HepG2 (cell line): ENCODE measurements around the gene BLVRA. TPM values are rescaled to one million over a fixed set of nuclear protein-coding genes. Genes with fewer than 3 reads are reported as not detected.

Experiments
- CCDC6 ChIP-seq: sonication (generic); formaldehyde crosslinking; IDR thresholded peaks from 2 replicates; pipeline ENCODE4 v1.8.1; 2022; ENCODE audit warnings: mild to moderate bottlenecking, missing genetic modification reagents, moderate library complexity
- EED ChIP-seq: sonication (generic); formaldehyde crosslinking; IDR thresholded peaks from 2 replicates; pipeline ENCODE4 v1.5.0; 2020; ENCODE audit warnings: mild to moderate bottlenecking, missing genetic modification reagents
- ETS1 ChIP-seq: sonication (generic); formaldehyde crosslinking; IDR thresholded peaks from 2 replicates; pipeline ENCODE4 v1.4.0; 2020; ENCODE audit warnings: missing genetic modification reagents
- FOSL2 ChIP-seq: sonication (generic); formaldehyde crosslinking; IDR thresholded peaks from 2 replicates; pipeline ENCODE4 v1.4.0; 2020; ENCODE audit warnings: missing genetic modification reagents
- FUBP1 ChIP-seq: sonication (generic); formaldehyde crosslinking; IDR thresholded peaks from 2 replicates; pipeline ENCODE4 v1.5.1; 2020; ENCODE audit warnings: missing genetic modification reagents, mild to moderate bottlenecking, borderline replicate concordance
- MLLT10 ChIP-seq: sonication (generic); formaldehyde crosslinking; IDR thresholded peaks from 2 replicates; pipeline ENCODE4 v1.4.0; 2020; ENCODE audit warnings: missing genetic modification reagents
- NPAS2 ChIP-seq: sonication (generic); formaldehyde crosslinking; IDR thresholded peaks from 2 replicates; pipeline ENCODE4 v1.8.0; 2022; ENCODE audit warnings: mild to moderate bottlenecking, missing genetic modification reagents, borderline replicate concordance
- SATB2 ChIP-seq: sonication (generic); formaldehyde crosslinking; IDR thresholded peaks from 2 replicates; pipeline ENCODE4 v1.5.0; 2020; ENCODE audit warnings: missing genetic modification reagents
- SNAPC5 ChIP-seq: sonication (generic); formaldehyde crosslinking; IDR thresholded peaks from 2 replicates; pipeline ENCODE4 v1.8.1; 2023; ENCODE audit warnings: mild to moderate bottlenecking, missing genetic modification reagents, borderline replicate concordance
- ZNF570 ChIP-seq: sonication (generic); formaldehyde crosslinking; IDR thresholded peaks from 2 replicates; pipeline ENCODE4 v1.4.0; 2020; ENCODE audit warnings: mild to moderate bottlenecking, missing genetic modification reagents, borderline replicate concordance
- ZNF7 ChIP-seq: IDR thresholded peaks from 2 replicates; pipeline ENCODE4 v1.6.1; 2016; ENCODE audit warnings: missing biosample characterization, missing genetic modification reagents
- ZSCAN20 ChIP-seq: sonication (generic); formaldehyde crosslinking; IDR thresholded peaks from 2 replicates; pipeline ENCODE4 v1.4.0; 2020; ENCODE audit warnings: missing genetic modification reagents, mild to moderate bottlenecking, borderline replicate concordance
- polyA plus RNA-seq, 8 experiments: library from polyadenylated mRNA; depleted of rRNA in 3 of 8; stranded (reverse) in 7 of 8; unstranded in 1 of 8; fragments of >200 nt; fragmentation: Illumina TruSeq in 4 of 8; extraction: Trizol in 4 of 8; gene quantifications; 2 replicates each; pipeline versions ENCODE4 v1.2.1 to v1.2.3, GENCODE V29; 2011 to 2016; ENCODE audit warnings: low read depth in 4 of 8, missing spikeins in 1 of 8, mixed read lengths in 1 of 8; ENCODE audit not compliant: insufficient read depth in 1 of 8
- total RNA-seq, 5 experiments: library from RNA; depleted of rRNA; stranded (reverse); fragments of >200 nt; fragmentation: Illumina TruSeq; extraction: Trizol; gene quantifications; 2 replicates each; pipeline ENCODE4 v1.2.3, GENCODE V29; 2016; ENCODE audit warnings: low read depth in 1 of 5
- TF ChIP-seq, protein P1 (sequence below): IDR thresholded peaks from 2 replicates; pipeline ENCODE4 v1.6.1; 2016
- TF ChIP-seq, protein P2 (sequence below): sonication (generic); formaldehyde crosslinking; IDR thresholded peaks from one replicate; pipeline ENCODE4 v1.5.1; 2020; ENCODE audit warnings: mild to moderate bottlenecking, missing genetic modification reagents; ENCODE audit errors: not compliant biosample characterization
- TF ChIP-seq, protein P3 (sequence below): sonication (generic); formaldehyde crosslinking; IDR thresholded peaks from 2 replicates; pipeline ENCODE4 v1.4.0; 2020; ENCODE audit warnings: low read depth, mild to moderate bottlenecking, missing genetic modification reagents

BLVRA gene
- total and polyA plus RNA-seq, 2 of the 13 experiments (the other 11 are each of a cell fraction or from before 2014, with no cell fraction given): 39.2 to 64.2 TPM

DNA sequence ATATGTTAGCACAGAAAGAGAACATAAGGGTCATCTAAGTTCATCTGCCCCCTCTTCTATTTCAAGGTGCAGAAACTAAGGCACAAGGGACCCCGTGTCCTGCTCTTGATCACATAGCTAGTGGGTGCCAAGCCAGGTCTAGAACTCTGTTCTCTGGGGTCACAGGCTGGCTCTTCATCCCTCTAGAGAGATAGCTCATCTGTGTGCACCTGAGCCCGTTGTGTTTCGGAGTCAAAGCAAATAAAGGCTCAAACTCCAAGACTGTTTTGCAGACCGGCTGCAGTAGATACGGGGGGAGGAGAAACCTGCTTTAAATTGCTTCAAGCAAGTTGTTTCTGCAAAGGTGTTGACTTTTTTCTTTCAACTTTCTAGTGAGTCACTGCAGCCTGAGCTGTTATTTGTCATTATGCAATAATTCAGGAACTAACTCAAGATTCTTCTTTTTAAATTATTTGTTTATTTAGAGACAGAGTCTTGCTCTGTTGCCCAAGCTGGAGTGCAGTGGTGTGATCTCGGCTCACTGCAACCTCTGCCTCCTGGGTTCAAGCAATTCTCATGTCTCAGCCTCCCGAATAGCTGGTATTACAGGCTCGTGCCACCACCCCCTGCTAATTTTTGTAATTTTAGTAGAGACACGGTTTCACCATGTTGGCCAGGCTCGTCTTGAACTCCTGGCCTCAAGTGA, 6.5 kb downstream of the BLVRA start (continued):
- TF ChIP-seq NPAS2: no peak
- TF ChIP-seq SATB2 (CRISPR knock-in tag): no peak
- TF ChIP-seq, protein P1, sequence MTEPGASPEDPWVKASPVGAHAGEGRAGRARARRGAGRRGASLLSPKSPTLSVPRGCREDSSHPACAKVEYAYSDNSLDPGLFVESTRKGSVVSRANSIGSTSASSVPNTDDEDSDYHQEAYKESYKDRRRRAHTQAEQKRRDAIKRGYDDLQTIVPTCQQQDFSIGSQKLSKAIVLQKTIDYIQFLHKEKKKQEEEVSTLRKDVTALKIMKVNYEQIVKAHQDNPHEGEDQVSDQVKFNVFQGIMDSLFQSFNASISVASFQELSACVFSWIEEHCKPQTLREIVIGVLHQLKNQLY (CRISPR knock-in tag): no peak
- no peak for TF ChIP-seq ZNF570
- TF ChIP-seq, protein P2, sequence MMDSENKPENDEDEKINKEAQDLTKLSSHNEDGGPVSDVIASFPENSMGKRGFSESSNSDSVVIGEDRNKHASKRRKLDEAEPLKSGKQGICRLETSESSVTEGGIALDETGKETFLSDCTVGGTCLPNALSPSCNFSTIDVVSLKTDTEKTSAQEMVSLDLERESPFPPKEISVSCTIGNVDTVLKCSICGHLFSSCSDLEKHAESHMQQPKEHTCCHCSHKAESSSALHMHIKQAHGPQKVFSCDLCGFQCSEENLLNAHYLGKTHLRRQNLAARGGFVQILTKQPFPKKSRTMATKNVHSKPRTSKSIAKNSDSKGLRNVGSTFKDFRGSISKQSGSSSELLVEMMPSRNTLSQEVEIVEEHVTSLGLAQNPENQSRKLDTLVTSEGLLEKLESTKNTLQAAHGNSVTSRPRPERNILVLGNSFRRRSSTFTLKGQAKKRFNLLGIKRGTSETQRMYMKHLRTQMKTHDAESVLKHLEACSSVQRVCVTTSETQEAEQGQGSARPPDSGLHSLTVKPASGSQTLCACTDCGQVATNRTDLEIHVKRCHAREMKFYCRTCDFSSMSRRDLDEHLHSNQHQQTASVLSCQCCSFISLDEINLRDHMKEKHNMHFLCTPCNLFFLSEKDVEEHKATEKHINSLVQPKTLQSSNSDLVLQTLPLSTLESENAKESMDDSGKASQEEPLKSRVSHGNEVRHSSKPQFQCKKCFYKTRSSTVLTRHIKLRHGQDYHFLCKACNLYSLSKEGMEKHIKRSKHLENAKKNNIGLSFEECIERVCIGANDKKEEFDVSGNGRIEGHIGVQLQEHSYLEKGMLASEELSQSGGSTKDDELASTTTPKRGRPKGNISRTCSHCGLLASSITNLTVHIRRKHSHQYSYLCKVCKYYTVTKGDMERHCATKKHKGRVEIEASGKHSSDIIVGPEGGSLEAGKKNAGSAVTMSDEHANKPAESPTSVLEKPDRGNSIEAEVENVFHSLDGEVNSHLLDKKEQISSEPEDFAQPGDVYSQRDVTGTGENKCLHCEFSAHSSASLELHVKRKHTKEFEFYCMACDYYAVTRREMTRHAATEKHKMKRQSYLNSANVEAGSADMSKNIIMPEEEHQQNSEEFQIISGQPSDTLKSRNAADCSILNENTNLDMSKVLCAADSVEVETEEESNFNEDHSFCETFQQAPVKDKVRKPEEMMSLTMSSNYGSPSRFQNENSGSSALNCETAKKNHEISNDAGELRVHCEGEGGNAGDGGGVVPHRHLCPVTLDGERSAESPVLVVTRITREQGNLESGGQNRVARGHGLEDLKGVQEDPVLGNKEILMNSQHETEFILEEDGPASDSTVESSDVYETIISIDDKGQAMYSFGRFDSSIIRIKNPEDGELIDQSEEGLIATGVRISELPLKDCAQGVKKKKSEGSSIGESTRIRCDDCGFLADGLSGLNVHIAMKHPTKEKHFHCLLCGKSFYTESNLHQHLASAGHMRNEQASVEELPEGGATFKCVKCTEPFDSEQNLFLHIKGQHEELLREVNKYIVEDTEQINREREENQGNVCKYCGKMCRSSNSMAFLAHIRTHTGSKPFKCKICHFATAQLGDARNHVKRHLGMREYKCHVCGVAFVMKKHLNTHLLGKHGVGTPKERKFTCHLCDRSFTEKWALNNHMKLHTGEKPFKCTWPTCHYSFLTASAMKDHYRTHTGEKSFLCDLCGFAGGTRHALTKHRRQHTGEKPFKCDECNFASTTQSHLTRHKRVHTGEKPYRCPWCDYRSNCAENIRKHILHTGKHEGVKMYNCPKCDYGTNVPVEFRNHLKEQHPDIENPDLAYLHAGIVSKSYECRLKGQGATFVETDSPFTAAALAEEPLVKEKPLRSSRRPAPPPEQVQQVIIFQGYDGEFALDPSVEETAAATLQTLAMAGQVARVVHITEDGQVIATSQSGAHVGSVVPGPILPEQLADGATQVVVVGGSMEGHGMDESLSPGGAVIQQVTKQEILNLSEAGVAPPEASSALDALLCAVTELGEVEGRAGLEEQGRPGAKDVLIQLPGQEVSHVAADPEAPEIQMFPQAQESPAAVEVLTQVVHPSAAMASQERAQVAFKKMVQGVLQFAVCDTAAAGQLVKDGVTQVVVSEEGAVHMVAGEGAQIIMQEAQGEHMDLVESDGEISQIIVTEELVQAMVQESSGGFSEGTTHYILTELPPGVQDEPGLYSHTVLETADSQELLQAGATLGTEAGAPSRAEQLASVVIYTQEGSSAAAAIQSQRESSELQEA (CRISPR knock-in tag): no peak
- no peak for TF ChIP-seq ZNF7 (CRISPR knock-in tag)
- TF ChIP-seq EED (CRISPR knock-in tag): no peak
- no peak for TF ChIP-seq ETS1 (CRISPR knock-in tag)
- no peak for TF ChIP-seq FUBP1 (CRISPR knock-in tag)
- TF ChIP-seq CCDC6 (CRISPR knock-in tag): no peak
- peak; percentile 92 for TF ChIP-seq FOSL2
- no peak for TF ChIP-seq SNAPC5 (CRISPR knock-in tag)
- TF ChIP-seq ZSCAN20 (CRISPR knock-in tag): no peak
- TF ChIP-seq, protein P3, sequence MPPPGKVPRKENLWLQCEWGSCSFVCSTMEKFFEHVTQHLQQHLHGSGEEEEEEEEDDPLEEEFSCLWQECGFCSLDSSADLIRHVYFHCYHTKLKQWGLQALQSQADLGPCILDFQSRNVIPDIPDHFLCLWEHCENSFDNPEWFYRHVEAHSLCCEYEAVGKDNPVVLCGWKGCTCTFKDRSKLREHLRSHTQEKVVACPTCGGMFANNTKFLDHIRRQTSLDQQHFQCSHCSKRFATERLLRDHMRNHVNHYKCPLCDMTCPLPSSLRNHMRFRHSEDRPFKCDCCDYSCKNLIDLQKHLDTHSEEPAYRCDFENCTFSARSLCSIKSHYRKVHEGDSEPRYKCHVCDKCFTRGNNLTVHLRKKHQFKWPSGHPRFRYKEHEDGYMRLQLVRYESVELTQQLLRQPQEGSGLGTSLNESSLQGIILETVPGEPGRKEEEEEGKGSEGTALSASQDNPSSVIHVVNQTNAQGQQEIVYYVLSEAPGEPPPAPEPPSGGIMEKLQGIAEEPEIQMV (CRISPR knock-in tag): no peak
- TF ChIP-seq MLLT10 (CRISPR knock-in tag): no peak
